NCI-H1092 (cell line): ENCODE data around the gene ST6GALNAC4.
A peak's percentile ranks its signal among the peaks of the same experiment; 100 is the strongest.
"Not testable (repeated sequence)": the region's sequence is repeated elsewhere in the genome, so short reads cannot be mapped to it uniquely, and the experiment has no call there.

Experiments used
- DNase-seq: peaks from one replicate; lab custom pipeline; 2025; lab: John Stamatoyannopoulos, UW

ST6GALNAC4 gene

DNA sequence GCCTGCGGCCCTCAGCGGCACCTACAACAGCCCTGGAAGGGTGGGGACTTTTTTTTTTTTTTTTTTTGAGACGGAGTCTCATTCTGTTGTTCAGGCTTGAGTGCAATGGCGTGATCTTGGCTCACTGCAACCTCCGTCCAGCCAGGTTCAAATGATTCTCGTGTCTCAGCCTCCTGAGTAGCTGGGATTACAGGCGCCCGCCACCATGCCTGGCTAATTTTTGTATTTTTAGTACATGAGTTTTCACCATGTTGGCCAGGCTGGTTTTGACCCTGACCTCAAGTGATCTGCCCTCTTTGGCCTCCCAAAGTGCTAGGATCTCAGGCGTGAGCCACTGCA lies 46.7 kb downstream of the ST6GALNAC4 start:
- not testable (repeated sequence) for DNase-seq

DNA sequence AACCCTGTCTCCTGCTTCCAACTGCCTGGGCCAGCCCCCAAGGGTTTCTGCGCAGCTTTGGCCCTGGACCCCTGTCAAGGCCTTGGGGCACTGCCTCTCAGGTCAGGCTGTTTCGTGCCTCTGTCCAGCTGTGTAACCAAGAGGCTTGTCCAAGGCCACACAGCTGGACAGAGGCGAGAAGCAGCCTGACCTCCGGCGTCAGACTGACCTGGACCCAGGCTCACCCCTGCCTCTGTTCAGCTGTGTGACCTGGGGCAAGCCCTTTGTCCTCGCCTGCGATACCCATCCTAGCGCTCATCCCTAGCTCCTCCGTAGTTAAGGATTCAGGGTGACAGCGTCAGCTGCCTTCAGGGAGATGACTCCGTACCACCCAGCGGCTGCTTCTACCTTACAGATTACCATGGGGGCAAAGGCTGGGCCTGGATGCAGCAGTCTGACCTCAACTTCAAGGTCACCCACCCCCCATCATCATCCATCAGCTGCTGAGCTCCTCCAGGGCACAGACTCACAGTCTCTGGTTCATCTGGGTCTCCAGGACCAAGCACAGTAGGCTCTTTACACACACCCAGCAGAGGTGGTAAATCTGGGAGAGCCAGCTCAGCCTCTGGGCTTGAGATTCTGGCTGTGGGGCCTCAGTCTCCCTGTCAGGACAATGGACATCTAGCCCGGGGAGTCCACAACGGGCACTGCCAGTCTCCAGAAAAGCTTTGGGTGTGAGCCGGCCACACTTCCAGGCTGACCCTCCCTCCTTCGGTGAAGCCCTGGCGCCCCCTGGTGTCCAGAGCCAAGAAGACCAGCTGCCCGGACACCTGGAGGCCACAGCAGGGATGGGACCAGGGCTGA lies 47.3 kb downstream of the ST6GALNAC4 start:
- DNase-seq, result peak; percentile 79

DNA sequence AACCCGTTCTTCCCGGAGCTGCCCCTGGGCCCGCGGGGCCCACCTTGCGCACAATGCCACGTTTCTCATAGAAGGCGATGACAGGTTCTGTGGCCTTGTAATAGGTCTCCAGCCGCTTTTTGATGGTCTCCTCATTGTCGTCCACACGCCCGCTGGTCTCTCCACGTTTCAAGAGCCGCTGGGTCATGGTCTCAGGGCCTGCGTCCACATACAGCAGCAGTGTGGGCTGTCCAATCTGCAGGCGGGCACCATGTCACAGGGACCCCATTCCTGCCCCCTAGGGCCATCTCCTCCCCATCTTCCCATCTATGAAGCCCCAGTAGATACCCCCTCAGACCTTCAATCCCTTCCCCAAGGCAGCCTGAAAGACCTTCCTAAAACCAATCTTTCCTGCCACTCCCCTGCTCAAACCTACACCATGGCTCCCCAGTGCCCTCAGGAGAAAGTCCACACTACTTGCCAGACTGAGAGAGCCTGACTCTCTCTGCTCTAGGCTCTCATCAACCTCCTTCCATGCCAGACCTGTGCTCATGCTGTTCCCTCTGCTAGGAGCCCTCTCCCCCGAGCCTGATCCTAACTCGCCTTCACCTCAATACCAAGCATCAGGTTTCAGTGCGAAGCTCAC lies 48.5 kb downstream of the ST6GALNAC4 start:
- no peak for DNase-seq

DNA sequence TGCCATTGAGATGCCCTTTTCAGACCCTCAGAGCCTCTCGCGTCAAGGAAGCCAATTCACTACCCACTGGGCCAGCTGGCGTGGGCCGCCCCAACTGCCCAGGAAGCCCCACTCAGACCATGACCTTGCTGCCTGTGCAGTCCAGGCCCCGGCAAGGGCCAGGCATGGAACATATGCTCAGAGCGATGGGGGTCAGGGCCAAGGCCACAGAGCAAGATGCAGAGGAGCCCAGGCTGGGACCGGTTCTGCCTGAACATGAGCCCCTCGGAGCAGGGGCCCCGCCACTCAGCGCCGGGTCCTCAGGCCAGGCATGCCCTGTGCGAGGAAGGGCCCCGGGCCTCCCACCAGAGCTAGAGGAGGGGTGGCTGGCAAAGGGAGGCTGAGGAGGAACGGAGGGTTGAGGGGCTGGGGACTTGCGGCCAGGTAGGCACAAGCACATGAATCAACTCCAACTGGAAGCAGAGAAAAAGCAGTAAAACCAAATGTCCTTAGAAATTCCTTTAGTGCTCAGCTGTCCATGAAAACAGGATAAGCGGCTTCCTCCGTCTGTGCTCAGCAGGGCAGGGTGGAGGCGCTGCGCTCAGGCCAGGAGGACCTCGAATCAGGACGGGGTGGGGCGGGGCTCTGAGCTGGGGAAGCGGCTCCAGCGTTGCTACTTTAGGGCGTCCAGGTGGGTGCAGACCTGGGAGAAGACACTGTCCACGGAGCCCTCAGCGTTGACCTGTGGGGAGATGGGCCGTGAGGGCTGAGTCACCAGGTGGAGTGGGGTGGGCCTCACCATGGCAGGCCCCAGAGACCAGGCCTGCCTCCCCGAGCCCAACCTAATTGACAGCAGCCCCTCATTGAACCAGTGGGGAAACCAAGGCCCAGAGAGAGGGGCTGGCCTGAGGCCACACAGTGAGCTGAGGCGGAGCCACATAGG lies 49.2 kb downstream of the ST6GALNAC4 start:
- no peak for DNase-seq

DNA sequence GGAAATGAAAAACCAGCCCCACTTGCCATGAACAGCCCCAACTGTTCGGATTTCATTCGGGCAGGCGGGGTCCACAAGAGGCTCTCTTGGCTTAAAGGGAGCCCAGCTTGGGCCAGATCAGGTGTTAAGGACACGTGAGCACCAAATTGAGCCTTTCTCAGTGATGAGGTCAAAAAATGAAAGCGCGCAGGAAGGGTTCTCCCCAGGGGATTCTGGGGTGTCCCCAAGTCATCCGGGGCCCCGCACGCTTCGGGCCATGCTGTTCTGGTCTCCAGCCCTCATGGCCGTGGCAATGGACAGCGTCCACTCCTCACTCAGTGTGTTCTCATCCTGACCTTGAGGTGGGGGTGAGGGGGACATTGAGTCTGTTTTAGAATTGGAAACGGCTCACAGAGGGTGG lies 50.3 kb downstream of the ST6GALNAC4 start:
- DNase-seq, result no peak

DNA sequence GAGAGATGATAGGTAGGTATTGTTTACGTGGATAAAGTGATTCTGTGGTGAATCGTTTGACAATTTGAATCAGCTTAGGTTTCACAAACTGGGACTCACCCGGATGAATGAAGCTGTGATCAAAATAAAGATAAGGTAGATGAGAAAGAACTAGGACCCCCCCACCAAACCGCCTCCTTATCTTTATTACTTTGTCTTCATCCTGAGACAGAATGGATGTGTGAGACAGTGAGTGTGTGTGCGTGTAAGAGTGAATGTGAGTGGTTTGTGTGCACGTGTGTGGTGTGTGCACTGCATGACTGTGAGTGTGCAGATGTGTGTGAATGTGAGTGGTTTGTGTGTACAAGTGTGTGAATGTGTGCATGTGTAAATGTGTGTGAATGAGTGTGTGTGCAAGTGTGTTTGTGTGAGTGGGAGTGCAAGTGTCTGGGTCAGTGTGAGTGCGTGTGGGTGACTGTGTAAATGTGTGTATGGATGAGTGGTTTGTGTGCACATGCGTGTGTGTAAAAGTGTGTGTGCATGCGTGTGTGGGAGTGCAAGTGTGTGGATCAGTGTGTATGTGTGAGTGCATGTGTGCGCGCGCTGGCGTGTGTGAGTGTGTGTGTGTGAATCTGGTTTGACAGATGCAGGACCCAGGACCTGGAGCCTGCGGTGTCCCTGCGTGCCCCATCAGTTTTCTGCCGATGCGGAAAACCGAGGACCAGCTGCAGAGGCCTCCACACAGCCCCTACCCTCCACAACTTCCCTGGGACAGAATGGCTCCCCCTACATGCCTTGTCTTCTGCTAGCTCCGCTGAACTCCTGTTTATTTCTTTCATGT lies 51.0 kb downstream of the ST6GALNAC4 start:
- DNase-seq, result no peak

DNA sequence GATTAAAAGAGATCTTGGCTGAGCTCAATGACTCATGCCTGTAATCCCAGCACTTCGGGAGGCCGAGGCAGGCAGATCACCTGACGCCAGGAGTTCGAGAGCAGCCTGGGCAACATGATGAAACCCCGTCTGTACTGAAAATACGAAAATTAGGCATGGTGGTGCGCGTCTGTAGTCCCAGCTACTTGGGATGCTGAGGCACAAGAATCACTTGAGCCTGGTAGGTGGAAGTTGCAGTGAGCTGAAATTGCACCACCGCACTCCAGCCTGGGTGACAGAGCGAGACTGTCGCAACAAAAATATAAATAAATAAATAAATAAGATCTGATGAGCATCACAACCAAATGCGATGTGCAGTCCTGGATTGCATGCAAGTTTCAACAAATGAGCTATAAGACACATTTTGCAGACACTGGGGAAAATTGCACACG lies 53.6 kb downstream of the ST6GALNAC4 start:
- DNase-seq, result no peak

DNA sequence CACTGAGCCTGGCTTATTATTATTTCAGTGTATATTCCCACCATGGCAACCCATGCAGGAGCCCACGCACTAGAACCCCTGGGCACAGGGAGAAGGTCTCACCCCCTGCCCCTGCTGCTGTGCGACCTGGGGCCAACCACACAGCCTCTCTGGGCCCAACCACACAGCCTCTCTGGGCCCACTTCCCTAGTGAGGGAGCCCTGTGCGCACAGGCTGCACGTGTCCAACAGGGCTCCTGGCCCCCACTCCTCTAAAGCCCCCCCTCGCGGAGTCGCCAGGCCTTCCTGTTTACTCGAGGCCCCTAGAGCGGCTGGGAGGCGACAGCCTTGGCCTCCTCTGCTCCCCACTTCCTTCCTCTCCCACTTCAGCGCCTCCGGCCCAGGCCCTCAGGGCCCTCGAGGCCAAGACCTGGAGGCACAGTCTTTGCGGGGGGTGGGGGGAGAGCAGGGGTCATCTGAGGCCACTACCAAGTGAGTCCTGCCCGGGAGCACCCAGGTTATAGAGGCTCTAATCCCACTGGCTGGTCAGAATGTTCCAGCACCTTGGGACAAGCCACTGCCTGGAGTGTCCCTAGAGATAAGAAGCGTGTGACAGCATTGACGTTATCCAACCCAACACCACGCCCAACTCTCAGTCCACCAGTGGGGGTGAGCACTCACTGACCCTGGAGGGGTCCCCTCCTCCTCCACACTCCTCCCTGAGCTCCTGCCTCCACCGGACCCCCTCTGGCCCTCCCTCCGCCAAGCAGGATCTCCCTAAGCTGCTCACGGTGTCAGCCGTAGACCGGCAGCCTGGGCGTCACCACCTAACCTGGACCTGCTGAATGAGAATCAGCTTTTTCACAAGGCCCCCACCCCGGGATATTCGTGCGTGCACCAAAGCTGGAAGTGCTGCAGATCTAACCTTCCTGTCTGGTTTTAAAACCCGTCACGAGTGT lies 54.5 kb downstream of the ST6GALNAC4 start:
- no peak for DNase-seq

DNA sequence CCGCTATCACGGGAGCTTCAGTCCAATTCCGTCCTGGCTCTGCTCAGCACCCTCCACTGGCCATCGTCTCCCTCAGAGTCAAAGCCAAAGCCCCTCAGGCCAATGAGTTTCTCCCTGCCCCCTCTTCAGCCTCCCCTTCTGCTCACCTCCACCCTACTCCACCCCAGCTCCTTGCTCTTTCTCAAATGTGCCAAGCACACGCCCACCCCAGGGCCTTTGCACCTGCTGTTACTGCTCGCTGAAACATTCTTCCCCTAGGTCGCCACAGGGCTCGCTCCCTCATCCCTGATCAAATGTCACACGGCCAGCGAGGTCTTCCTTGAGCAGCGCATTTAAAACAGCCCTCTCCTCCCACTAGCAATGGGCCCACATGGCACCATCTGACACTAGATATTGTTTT lies 56.1 kb downstream of the ST6GALNAC4 start:
- no peak for DNase-seq

DNA sequence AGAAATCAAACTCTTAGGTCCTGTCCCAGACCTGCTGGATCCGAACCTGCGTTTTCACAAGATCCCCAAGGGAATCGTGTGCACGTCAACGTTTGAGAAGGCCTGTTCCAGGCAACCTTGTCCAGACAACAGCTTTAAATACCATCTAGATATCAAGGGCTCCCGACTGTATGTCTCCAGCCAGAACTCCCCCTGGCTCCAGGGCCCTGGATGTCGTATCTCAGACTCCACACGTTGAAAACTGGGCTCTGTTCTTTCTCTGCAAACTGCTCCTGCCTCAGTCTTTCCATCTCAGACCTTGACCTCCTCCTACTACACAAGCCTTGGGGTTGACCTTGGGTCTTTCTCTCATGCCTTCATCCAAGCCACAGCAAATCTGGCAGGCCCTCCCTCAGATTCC lies 56.6 kb downstream of the ST6GALNAC4 start:
- DNase-seq, result no peak

DNA sequence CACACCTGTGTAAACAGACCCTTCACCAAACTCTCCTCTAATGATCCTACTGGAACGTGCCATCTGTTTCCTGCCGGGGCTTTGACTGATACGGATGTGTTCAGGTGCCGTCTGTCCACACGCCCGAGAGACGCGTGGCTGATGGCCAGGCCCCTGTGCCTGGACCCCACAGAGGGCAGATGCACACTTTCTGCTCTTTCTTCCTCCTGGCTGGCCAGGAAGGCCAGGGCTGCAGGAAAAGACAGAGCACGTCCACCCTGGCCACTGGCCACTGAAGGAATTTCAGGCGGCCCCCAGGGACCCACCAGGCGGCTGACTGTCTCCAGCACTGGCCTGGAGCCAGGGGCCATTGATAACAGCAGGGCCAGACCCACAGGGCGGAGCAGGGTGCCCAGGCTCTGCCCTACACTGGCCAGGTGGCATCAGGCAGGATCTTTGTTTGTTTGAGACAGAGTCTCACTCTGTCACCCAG lies 58.8 kb downstream of the ST6GALNAC4 start:
- peak; percentile 71 for DNase-seq
